ENCODE data around the gene YARS2. TPM values are rescaled to one million over a fixed set of nuclear protein-coding genes. Genes with fewer than 3 reads are reported as not detected.
"Not testable (repeated sequence)": the region's sequence is repeated elsewhere in the genome, so short reads cannot be mapped to it uniquely, and the experiment has no call there.

YARS2 gene
- total RNA-seq, 2 donors from 2014 or later, result 34.1 to 72.7 TPM

GRCh38 chr12:32702946-32703345, 52.8 kb downstream of the YARS2 start:
- WGBS, 2 experiments (ENCODE audit: insufficient coverage in 1 of 2, insufficient read length in 1 of 2), result 100% methylated on average over 1 of the region's 1 CpG; no CpG with 5 or more reads in 1 of the 2 experiments
- no peak overlapping the region for H3K27ac Mint-ChIP-seq

GRCh38 chr12:32702473-32702872, 53.2 kb downstream of the YARS2 start:
- Histone ChIP-seq H3K9ac (ENCODE audit: extremely low read depth, low read length, poor library complexity, severe bottlenecking) (no peak overlapping the region), H3K27me3 (ENCODE audit: control insufficient read depth, insufficient read depth, low read length, poor library complexity, severe bottlenecking) (no peaks in the 10 kb centered on the region), H3K9me3 (ENCODE audit: control insufficient read depth, low read length) (no peaks in the 10 kb centered on the region), H3K4me1 (ENCODE audit: control insufficient read depth, insufficient read depth, low read length) (peaks cover 4% of the 10 kb centered on the region), H3K36me3 (ENCODE audit: control insufficient read depth, insufficient read depth, low read length) (peaks cover 27% of the 10 kb centered on the region), H3K4me3 (ENCODE audit: low read length) (no peak overlapping the region), H3K27ac (ENCODE audit: low read depth, low read length) (no peak overlapping the region)
- H3K4me1 Mint-ChIP-seq, result peaks cover 7% of the 10 kb centered on the region
- no peak for TF ChIP-seq CTCF (conservative IDR thresholded peaks at IDR 0.05)
- peaks cover 22% of the 10 kb centered on the region for H3K36me3 Mint-ChIP-seq (ENCODE audit: low read depth)
- no peak overlapping the region for H3K27ac Mint-ChIP-seq
- DNase-seq, result no peak
- H3K9me3 Mint-ChIP-seq, result no peaks in the 10 kb centered on the region
- no peaks in the 10 kb centered on the region for H3K27me3 Mint-ChIP-seq (ENCODE audit: insufficient read depth)
- H3K4me3 Mint-ChIP-seq, result no peak overlapping the region

More at GRCh38 chr12:32702946-32703345, 52.8 kb downstream of the YARS2 start:
- H3K9ac ChIP-seq (ENCODE audit: extremely low read depth, low read length, poor library complexity, severe bottlenecking), result no peak overlapping the region
- TF ChIP-seq CTCF (conservative IDR thresholded peaks at IDR 0.05), result no peak
- Mint-ChIP-seq H3K27me3 (ENCODE audit: insufficient read depth) (no peaks in the 10 kb centered on the region), H3K4me1 (peaks cover 4% of the 10 kb centered on the region), H3K36me3 (ENCODE audit: low read depth) (peaks cover 24% of the 10 kb centered on the region), H3K4me3 (no peak overlapping the region), H3K9me3 (no peaks in the 10 kb centered on the region)
- no peak overlapping the region for H3K4me3 ChIP-seq (ENCODE audit: low read length)
- H3K27ac ChIP-seq (ENCODE audit: low read depth, low read length), result no peak overlapping the region
- H3K9me3 ChIP-seq (ENCODE audit: control insufficient read depth, low read length), result no peaks in the 10 kb centered on the region
- H3K27me3 ChIP-seq (ENCODE audit: control insufficient read depth, insufficient read depth, low read length, poor library complexity, severe bottlenecking), result no peaks in the 10 kb centered on the region
- no peak for DNase-seq
- peaks cover 27% of the 10 kb centered on the region for H3K36me3 ChIP-seq (ENCODE audit: control insufficient read depth, insufficient read depth, low read length)
- peaks cover 3% of the 10 kb centered on the region for H3K4me1 ChIP-seq (ENCODE audit: control insufficient read depth, insufficient read depth, low read length)

DNA sequence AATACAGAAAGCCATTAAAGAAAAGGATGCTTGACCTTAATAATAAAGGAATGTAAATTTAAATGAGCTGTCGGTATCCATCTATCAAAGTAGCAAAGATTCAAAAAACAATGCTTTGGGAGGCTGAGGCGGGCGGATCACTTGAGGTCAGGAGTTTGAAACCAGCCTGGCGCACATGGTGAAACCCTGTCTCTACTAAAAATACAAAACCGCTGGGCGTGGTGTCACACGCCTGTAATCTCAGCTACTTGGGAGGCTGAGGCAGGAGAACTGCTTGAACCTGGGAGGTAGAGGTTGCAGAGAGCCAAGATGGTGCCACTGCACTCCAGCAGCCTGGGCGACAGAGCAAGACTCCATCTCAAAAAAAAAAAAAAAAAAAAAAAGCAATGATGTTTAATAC, 56.3 kb downstream of the YARS2 start:
- H3K4me3 ChIP-seq (ENCODE audit: low read length); H3K4me1 ChIP-seq (ENCODE audit: control insufficient read depth, insufficient read depth, low read length); H3K27ac Mint-ChIP-seq; H3K27ac ChIP-seq (ENCODE audit: low read depth, low read length); DNase-seq; H3K27me3 Mint-ChIP-seq (ENCODE audit: insufficient read depth); H3K9ac ChIP-seq (ENCODE audit: extremely low read depth, low read length, poor library complexity, severe bottlenecking); H3K4me3 Mint-ChIP-seq; H3K27me3 ChIP-seq (ENCODE audit: control insufficient read depth, insufficient read depth, low read length, poor library complexity, severe bottlenecking): not testable (repeated sequence)
- Histone ChIP-seq H3K36me3 (ENCODE audit: control insufficient read depth, insufficient read depth, low read length) (peaks cover 18% of the 10 kb centered on the region), H3K9me3 (ENCODE audit: control insufficient read depth, low read length) (peaks cover 17% of the 10 kb centered on the region)
- 83 to 99% methylated on average over 4 to 7 of the region's 8 CpGs for WGBS, 2 experiments (ENCODE audit: insufficient coverage in 1 of 2, insufficient read length in 1 of 2)
- peaks cover 17% of the 10 kb centered on the region for H3K9me3 Mint-ChIP-seq
- peaks cover 11% of the 10 kb centered on the region for H3K4me1 Mint-ChIP-seq
- H3K36me3 Mint-ChIP-seq (ENCODE audit: low read depth), result peaks cover 36% of the 10 kb centered on the region

- 72% methylated on average over 2 of the region's 2 CpGs; no CpG with 5 or more reads in 1 of the 2 experiments for WGBS, 2 experiments (ENCODE audit: insufficient coverage in 1 of 2, insufficient read length in 1 of 2)
- H3K4me1 ChIP-seq (ENCODE audit: control insufficient read depth, insufficient read depth, low read length), result peaks cover 4% of the 10 kb centered on the region
- H3K9me3 ChIP-seq (ENCODE audit: control insufficient read depth, low read length), result peaks cover 17% of the 10 kb centered on the region
- H3K27me3 ChIP-seq (ENCODE audit: control insufficient read depth, insufficient read depth, low read length, poor library complexity, severe bottlenecking), result no peaks in the 10 kb centered on the region
- peaks cover 11% of the 10 kb centered on the region for H3K4me1 Mint-ChIP-seq
- peaks cover 41% of the 10 kb centered on the region for H3K36me3 Mint-ChIP-seq (ENCODE audit: low read depth)
- no peak overlapping the region for H3K4me3 Mint-ChIP-seq
- no peak overlapping the region for H3K9ac ChIP-seq (ENCODE audit: extremely low read depth, low read length, poor library complexity, severe bottlenecking)
- H3K36me3 ChIP-seq (ENCODE audit: control insufficient read depth, insufficient read depth, low read length), result peaks cover 13% of the 10 kb centered on the region
- H3K9me3 Mint-ChIP-seq, result peaks cover 17% of the 10 kb centered on the region
- no peak overlapping the region for H3K4me3 ChIP-seq (ENCODE audit: low read length)
- TF ChIP-seq CTCF (conservative IDR thresholded peaks at IDR 0.05), result no peak
- no peak for DNase-seq
- H3K27ac Mint-ChIP-seq, result no peak overlapping the region
- H3K27me3 Mint-ChIP-seq (ENCODE audit: insufficient read depth), result no peaks in the 10 kb centered on the region
- H3K27ac ChIP-seq (ENCODE audit: low read depth, low read length), result no peak overlapping the region
Measured at GRCh38 chr12:32698285-32698684, 57.4 kb downstream of the YARS2 start.
